Loucy (cell line): ENCODE measurements around the gene PKD1L1.

Experiments
- H2AFZ ChIP-seq: fragments of 200-600 bp; sonication (generic); 2 replicates; pipeline ENCODE4 v1.6.0; 2016; ENCODE audit warnings: antibody characterized with exemption, mild to moderate bottlenecking, low read length, moderate library complexity
- H3F3A ChIP-seq: fragments of 200-600 bp; 2 replicates; pipeline ENCODE4 v1.6.0; 2016; ENCODE audit warnings: antibody characterized with exemption, low read depth, mild to moderate bottlenecking
- H3K27me3 ChIP-seq: fragments of 200-600 bp; sonication (generic); 2 replicates; pipeline ENCODE4 v1.6.1; 2014; ENCODE audit warnings: low read length, mild to moderate bottlenecking; ENCODE audit not compliant: insufficient read depth, poor library complexity, severe bottlenecking
- H3K36me3 ChIP-seq: fragments of 200-600 bp; sonication (generic); 2 replicates; pipeline ENCODE4 v1.6.1; 2016; ENCODE audit warnings: low read length; ENCODE audit not compliant: insufficient read depth
- H3K4me1 ChIP-seq: fragments of 200-600 bp; sonication (generic); 2 replicates; pipeline ENCODE4 v1.5.1; 2014; ENCODE audit warnings: low read length, mild to moderate bottlenecking; ENCODE audit not compliant: insufficient read depth, poor library complexity, severe bottlenecking
- H3K4me2 ChIP-seq: fragments of 200-600 bp; sonication (generic); 2 replicates; pipeline ENCODE4 v1.6.0; 2014; ENCODE audit warnings: antibody characterized with exemption, low read length, low read depth, mild to moderate bottlenecking; ENCODE audit not compliant: poor library complexity, severe bottlenecking
- H3K4me3 ChIP-seq: fragments of 200-600 bp; sonication (generic); 2 replicates; pipeline ENCODE4 v1.5.1; 2014; ENCODE audit warnings: low read length, mild to moderate bottlenecking, mixed read lengths; ENCODE audit not compliant: poor library complexity, severe bottlenecking
- H3K79me2 ChIP-seq: fragments of 200-600 bp; sonication (generic); 2 replicates; pipeline ENCODE4 v1.6.1; 2014; ENCODE audit warnings: low read length; ENCODE audit not compliant: insufficient read depth
- H3K9ac ChIP-seq: fragments of 200-600 bp; sonication (generic); 2 replicates; pipeline ENCODE4 v1.6.0; 2014; ENCODE audit warnings: mild to moderate bottlenecking, low read depth, low read length, moderate library complexity; ENCODE audit not compliant: poor library complexity, severe bottlenecking
- H3K9me2 ChIP-seq: fragments of 200-600 bp; sonication (generic); replicated peaks from 2 replicates; pipeline ENCODE4 v1.6.1; 2016; ENCODE audit warnings: low read depth, low read length, mixed read lengths
- H3K9me3 ChIP-seq: fragments of 200-600 bp; sonication (generic); 2 replicates; pipeline ENCODE4 v1.6.1; 2014; ENCODE audit warnings: mild to moderate bottlenecking, antibody characterized with exemption, low read length, low read depth; ENCODE audit not compliant: insufficient read depth
- H4K20me1 ChIP-seq: fragments of 200-600 bp; sonication (generic); 2 replicates; pipeline ENCODE4 v1.6.0; 2014; ENCODE audit warnings: antibody characterized with exemption, low read length, mild to moderate bottlenecking; ENCODE audit not compliant: insufficient read depth, poor library complexity, severe bottlenecking
- CTCF ChIP-seq: fragments of 200-600 bp; sonication (generic); conservative IDR thresholded peaks from 2 replicates; pipeline ENCODE4 v1.5.1; 2014; ENCODE audit warnings: mild to moderate bottlenecking, antibody characterized with exemption, low read length
- EZH2phosphoT487 ChIP-seq: fragments of 200-600 bp; IDR thresholded peaks from 2 replicates; pipeline ENCODE4 v1.6.1; 2018; ENCODE audit warnings: antibody characterized with exemption, mild to moderate bottlenecking, moderate library complexity, borderline replicate concordance

PKD1L1 gene

GRCh38 chr7:47837826-47838225 is 110.4 kb downstream of the PKD1L1 start:
- H3K79me2 ChIP-seq = no peaks in the 10 kb centered on the region
- TF ChIP-seq EZH2phosphoT487 (no peak), CTCF (no peak)
- no peaks in the 10 kb centered on the region for H3K27me3 ChIP-seq
- H3K4me1 ChIP-seq = no peaks in the 10 kb centered on the region
- no peaks in the 10 kb centered on the region for H3K9me2 ChIP-seq
- H3K4me2 ChIP-seq = no peak overlapping the region
- peaks cover 8% of the 10 kb centered on the region; the same call in 1 of the 2 replicates for H3K9me3 ChIP-seq
- no peaks in the 10 kb centered on the region for H3F3A ChIP-seq
- no peaks in the 10 kb centered on the region for H4K20me1 ChIP-seq
- H3K9ac ChIP-seq = no peak overlapping the region
- no peak overlapping the region for H2AFZ ChIP-seq
- H3K36me3 ChIP-seq = no peaks in the 10 kb centered on the region
- no peak overlapping the region for H3K4me3 ChIP-seq

DNA sequence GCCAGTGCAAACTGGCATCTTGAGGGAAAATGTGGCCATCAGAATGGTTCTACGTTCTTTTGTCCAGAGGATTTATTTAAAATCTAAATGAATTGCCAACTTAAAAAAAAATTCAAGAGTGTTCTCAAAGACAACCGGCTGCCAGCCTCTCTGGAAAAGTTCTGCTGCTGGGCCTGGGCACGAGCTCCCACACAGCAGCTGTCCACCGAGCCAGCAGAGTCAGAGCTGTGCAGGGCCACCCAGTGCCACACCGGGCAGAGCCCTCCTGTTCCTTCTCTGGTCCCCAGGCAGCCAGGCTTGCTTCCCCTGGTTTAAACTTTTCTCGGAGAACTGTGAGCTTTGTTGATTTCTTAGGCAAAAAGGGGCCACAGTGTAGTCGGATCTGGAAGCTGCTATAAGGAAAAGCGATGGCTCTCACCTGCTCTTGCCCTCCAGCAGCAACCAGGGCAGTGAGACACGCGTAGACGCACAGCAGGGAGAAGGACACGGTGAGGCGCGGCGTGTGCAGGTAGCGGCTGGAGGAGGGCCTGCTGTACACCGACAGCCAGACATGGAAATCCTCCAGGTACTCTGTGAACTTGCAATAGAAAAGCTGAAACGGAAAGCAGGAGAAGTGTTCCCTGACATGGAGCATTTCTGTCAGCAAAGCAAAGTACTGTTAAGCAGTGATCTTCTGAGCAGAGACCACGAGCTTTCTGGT is 111.6 kb downstream of the PKD1L1 start:
- Histone ChIP-seq H3K4me1 (no peaks in the 10 kb centered on the region), H3K4me2 (no peak overlapping the region), H3K9ac (no peak overlapping the region), H4K20me1 (no peaks in the 10 kb centered on the region), H3K9me3 (peaks cover 10% of the 10 kb centered on the region; the same call in 1 of the 2 replicates), H3K27me3 (no peaks in the 10 kb centered on the region), H3K4me3 (no peak overlapping the region), H3F3A (no peaks in the 10 kb centered on the region), H2AFZ (no peak overlapping the region), H3K79me2 (no peaks in the 10 kb centered on the region), H3K9me2 (no peaks in the 10 kb centered on the region), H3K36me3 (no peaks in the 10 kb centered on the region)
- TF ChIP-seq CTCF (no peak), EZH2phosphoT487 (no peak)

GRCh38 chr7:47836080-47836479 is 112.2 kb downstream of the PKD1L1 start:
- peaks cover 10% of the 10 kb centered on the region; the same call in 1 of the 2 replicates for H3K9me3 ChIP-seq

More at GRCh38 chr7:47836080-47836479, 112.2 kb downstream of the PKD1L1 start:
- no peak overlapping the region for H2AFZ ChIP-seq
- TF ChIP-seq CTCF (no peak), EZH2phosphoT487 (no peak)
- no peaks in the 10 kb centered on the region for H3K9me2 ChIP-seq
- no peak overlapping the region for H3K9ac ChIP-seq
- no peaks in the 10 kb centered on the region for H3K4me1 ChIP-seq
- H3K4me2 ChIP-seq = no peak overlapping the region
- no peaks in the 10 kb centered on the region for H3K27me3 ChIP-seq
- no peaks in the 10 kb centered on the region for H3K36me3 ChIP-seq
- H3K4me3 ChIP-seq = no peak overlapping the region
- no peaks in the 10 kb centered on the region for H4K20me1 ChIP-seq
- H3F3A ChIP-seq = no peaks in the 10 kb centered on the region
- H3K79me2 ChIP-seq = no peaks in the 10 kb centered on the region
